Measurements from ENCODE around the gene ARID1B. TPM values are rescaled to one million over a fixed set of nuclear protein-coding genes. Genes with fewer than 3 reads are reported as not detected.

Gene ARID1B
- total RNA-seq, 1 donor from 2014 or later: 49.2 TPM

- DNase-seq: no peak
- no peak for ATAC-seq (ENCODE audit: poor library complexity)
- intact Hi-C loops (cut with DNase I): no loop called here
Observed at GRCh38 chr6:156864557-156864956, 87.4 kb downstream of the ARID1B start.

GRCh38 chr6:156865019-156865629 lies 87.9 kb downstream of the ARID1B start:
- intact Hi-C loops (cut with DNase I): no loop called here
- DNase-seq (no peak), ATAC-seq (ENCODE audit: poor library complexity) (no peak)

- ATAC-seq (ENCODE audit: poor library complexity) (peak; percentile 80), DNase-seq (no peak)
- intact Hi-C loops (cut with DNase I): no loop called here
Observed at GRCh38 chr6:156866220-156867015, 89.2 kb downstream of the ARID1B start.

- ATAC-seq (ENCODE audit: poor library complexity): peak; percentile 34
- DNase-seq: no peak
- intact Hi-C loops (cut with DNase I): no loop called here
Observed at GRCh38 chr6:156867121-156867520, 89.9 kb downstream of the ARID1B start.

- intact Hi-C loops (cut with DNase I): no loop called here
- DNase-seq (no peak), ATAC-seq (ENCODE audit: poor library complexity) (no peak)
Observed at GRCh38 chr6:156868385-156868784, 91.2 kb downstream of the ARID1B start.

- no peak for ATAC-seq (ENCODE audit: poor library complexity)
- no peak for DNase-seq
- intact Hi-C loops (cut with DNase I): no loop called here
Observed at GRCh38 chr6:156869980-156870398, 92.8 kb downstream of the ARID1B start.

GRCh38 chr6:156870924-156871539 lies 93.9 kb downstream of the ARID1B start:
- intact Hi-C loops (cut with DNase I): no loop called here
- DNase-seq: no peak
- peak; percentile 4 for ATAC-seq (ENCODE audit: poor library complexity)

- no peak for ATAC-seq (ENCODE audit: poor library complexity)
- intact Hi-C loops (cut with DNase I): no loop called here
- no peak for DNase-seq
Observed at GRCh38 chr6:156872903-156873302, 95.7 kb downstream of the ARID1B start.

GRCh38 chr6:156873654-156874380 lies 96.6 kb downstream of the ARID1B start:
- ATAC-seq (ENCODE audit: poor library complexity) (peak; percentile 7), DNase-seq (no peak)
- intact Hi-C loops (cut with DNase I): no loop called here

GRCh38 chr6:156875062-156875461 lies 97.9 kb downstream of the ARID1B start:
- DNase-seq (no peak), ATAC-seq (ENCODE audit: poor library complexity) (no peak)
- intact Hi-C loops (cut with DNase I): no loop called here

GRCh38 chr6:156876302-156876701 lies 99.1 kb downstream of the ARID1B start:
- ATAC-seq (ENCODE audit: poor library complexity): peak; percentile 51
- DNase-seq: peak; percentile 72
- intact Hi-C loops (cut with DNase I): no loop called here

GRCh38 chr6:156877126-156877863 lies 100.1 kb downstream of the ARID1B start:
- intact Hi-C loops (cut with DNase I): no loop called here
- ATAC-seq (ENCODE audit: poor library complexity) (peak; percentile 66), DNase-seq (peak; percentile 68)

GRCh38 chr6:156878681-156879080 lies 101.5 kb downstream of the ARID1B start:
- ATAC-seq (ENCODE audit: poor library complexity) (no peak), DNase-seq (no peak)
- intact Hi-C loops (cut with DNase I): no loop called here

- DNase-seq: no peak
- intact Hi-C loops (cut with DNase I): no loop called here
- no peak for ATAC-seq (ENCODE audit: poor library complexity)
Observed at GRCh38 chr6:156879186-156879585, 102.0 kb downstream of the ARID1B start.

GRCh38 chr6:156879591-156879990 lies 102.4 kb downstream of the ARID1B start:
- ATAC-seq (ENCODE audit: poor library complexity): no peak
- intact Hi-C loops (cut with DNase I): no loop called here

GRCh38 chr6:156880913-156881312 lies 103.7 kb downstream of the ARID1B start:
- ATAC-seq (ENCODE audit: poor library complexity) (peak; percentile 25), DNase-seq (no peak)
- intact Hi-C loops (cut with DNase I): no loop called here

More at GRCh38 chr6:156879591-156879990, 102.4 kb downstream of the ARID1B start:
- DNase-seq: no peak

- no peak for ATAC-seq (ENCODE audit: poor library complexity)
- intact Hi-C loops (cut with DNase I): no loop called here
- no peak for DNase-seq
Observed at GRCh38 chr6:156881687-156882629, 104.8 kb downstream of the ARID1B start.

All from Right ventricle myocardium superior (tissue), 1 donor.